ENCODE data around the gene LIFR.

DNA sequence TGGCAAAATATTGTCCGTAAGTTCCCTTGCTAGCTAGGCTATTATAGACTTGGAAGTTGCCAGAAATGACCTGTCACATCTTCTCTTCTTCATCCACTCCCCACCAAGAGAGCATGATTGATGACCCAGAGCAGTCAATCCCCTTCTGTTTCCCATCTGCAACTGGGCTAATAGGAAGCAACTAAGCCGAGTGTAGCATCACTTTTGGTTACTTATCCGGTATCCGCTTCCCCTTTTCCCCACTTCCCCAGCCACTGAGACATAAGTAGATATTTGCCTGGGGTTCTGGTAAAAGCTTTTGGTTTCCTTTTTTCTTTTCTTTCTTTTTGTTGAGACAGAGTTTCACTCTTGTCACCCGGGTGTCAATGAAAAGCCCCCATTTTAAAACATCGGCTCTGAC lies 29.4 kb upstream of the LIFR start:
- no peak for TF ChIP-seq POLR2A (IDR thresholded peaks at IDR 0.05; ENCODE audit: low read length)
- TF ChIP-seq GATA1 (IDR thresholded peaks at IDR 0.05; ENCODE audit: low read depth, low read length) = no peak

Measured in erythroblast (primary cell).